A549 (cell line): ENCODE results near the gene GAS7.

ENCODE experiments used
- CEBPB ChIP-seq, 2 experiments: fragments of >200 bp in 1 of 2; sonication (Bioruptor Twin) in 1 of 2; formaldehyde crosslinking in 1 of 2; IDR thresholded peaks; 2 replicates each; pipeline ENCODE4 v1.6.1; 2012 to 2016
- FOSL2 ChIP-seq, 2 experiments: fragments of 450-650 bp in 1 of 2; fragments of >200 bp in 1 of 2; sonication (Bioruptor Twin) in 1 of 2; formaldehyde crosslinking; IDR thresholded peaks; 2 replicates each; pipeline versions ENCODE4 v1.5.0 to v1.6.1; 2016 to 2020; ENCODE audit warnings: mild to moderate bottlenecking in 1 of 2, moderate library complexity in 1 of 2
- HDAC2 ChIP-seq: fragments of 200-600 bp; sonication (generic); IDR thresholded peaks from 2 replicates; pipeline ENCODE4 v1.6.1; 2016
- JUNB ChIP-seq: fragments of >200 bp; sonication (Bioruptor Twin); formaldehyde crosslinking; IDR thresholded peaks from 2 replicates; pipeline ENCODE4 v1.6.1; 2016
- POLR2A ChIP-seq: IDR thresholded peaks from 2 replicates; pipeline ENCODE4 v1.6.1; 2012; ENCODE audit warnings: mild to moderate bottlenecking, low read length
- SMC3 ChIP-seq: fragments of >200 bp; sonication (Bioruptor Twin); formaldehyde crosslinking; IDR thresholded peaks from 3 replicates; pipeline ENCODE4 v1.6.1; 2018; ENCODE audit warnings: inconsistent platforms
- TF ChIP-seq, protein P1 (sequence below): fragments of >200 bp; sonication (Bioruptor Twin); formaldehyde crosslinking; IDR thresholded peaks from 3 replicates; pipeline ENCODE4 v1.5.1; 2016
- TF ChIP-seq, protein P2 (sequence below): fragments of 200-600 bp; sonication (generic); IDR thresholded peaks from 2 replicates; pipeline ENCODE4 v1.6.1; 2016; ENCODE audit warnings: antibody characterized with exemption, mild to moderate bottlenecking, moderate library complexity

DNA sequence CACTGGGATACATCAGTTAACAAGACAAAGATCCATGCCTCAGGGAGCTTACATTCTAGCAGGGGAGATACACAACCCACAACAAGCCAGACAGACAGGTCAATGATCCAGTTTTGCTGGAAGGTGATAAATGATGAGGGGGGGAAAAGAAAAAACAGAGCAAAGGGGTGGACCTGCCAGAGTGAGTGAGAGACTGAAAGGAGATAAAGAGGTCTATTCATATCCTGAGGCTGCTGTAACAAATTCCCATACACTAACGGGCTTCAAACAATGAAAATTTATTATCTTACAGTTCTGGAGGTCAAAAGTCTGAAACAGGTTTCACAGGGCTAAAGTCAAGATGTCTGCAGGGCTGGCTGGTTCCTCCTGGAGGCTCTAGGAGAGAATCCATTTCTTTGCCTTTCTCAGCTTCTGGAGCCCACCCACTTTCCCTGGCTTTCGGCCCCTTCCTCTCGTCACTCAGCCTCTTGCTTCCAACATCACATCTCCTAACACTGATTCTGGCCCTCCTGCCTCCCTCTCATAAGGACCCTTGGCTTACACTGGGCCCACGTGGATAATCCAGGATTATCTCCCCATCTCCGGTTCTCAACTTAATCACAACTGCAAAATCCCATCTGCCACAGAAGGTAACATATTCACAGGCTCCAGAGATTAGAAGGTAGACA is 81.5 kb downstream of the GAS7 start:
- TF ChIP-seq FOSL2 (IDR thresholded peaks at IDR 0.05) = no peak
- no peak for TF ChIP-seq FOSL2 (CRISPR knock-in tag; IDR thresholded peaks at IDR 0.05)
- no peak for TF ChIP-seq HDAC2
- TF ChIP-seq, protein P1, sequence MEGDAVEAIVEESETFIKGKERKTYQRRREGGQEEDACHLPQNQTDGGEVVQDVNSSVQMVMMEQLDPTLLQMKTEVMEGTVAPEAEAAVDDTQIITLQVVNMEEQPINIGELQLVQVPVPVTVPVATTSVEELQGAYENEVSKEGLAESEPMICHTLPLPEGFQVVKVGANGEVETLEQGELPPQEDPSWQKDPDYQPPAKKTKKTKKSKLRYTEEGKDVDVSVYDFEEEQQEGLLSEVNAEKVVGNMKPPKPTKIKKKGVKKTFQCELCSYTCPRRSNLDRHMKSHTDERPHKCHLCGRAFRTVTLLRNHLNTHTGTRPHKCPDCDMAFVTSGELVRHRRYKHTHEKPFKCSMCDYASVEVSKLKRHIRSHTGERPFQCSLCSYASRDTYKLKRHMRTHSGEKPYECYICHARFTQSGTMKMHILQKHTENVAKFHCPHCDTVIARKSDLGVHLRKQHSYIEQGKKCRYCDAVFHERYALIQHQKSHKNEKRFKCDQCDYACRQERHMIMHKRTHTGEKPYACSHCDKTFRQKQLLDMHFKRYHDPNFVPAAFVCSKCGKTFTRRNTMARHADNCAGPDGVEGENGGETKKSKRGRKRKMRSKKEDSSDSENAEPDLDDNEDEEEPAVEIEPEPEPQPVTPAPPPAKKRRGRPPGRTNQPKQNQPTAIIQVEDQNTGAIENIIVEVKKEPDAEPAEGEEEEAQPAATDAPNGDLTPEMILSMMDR = no peak
- TF ChIP-seq, protein P2, sequence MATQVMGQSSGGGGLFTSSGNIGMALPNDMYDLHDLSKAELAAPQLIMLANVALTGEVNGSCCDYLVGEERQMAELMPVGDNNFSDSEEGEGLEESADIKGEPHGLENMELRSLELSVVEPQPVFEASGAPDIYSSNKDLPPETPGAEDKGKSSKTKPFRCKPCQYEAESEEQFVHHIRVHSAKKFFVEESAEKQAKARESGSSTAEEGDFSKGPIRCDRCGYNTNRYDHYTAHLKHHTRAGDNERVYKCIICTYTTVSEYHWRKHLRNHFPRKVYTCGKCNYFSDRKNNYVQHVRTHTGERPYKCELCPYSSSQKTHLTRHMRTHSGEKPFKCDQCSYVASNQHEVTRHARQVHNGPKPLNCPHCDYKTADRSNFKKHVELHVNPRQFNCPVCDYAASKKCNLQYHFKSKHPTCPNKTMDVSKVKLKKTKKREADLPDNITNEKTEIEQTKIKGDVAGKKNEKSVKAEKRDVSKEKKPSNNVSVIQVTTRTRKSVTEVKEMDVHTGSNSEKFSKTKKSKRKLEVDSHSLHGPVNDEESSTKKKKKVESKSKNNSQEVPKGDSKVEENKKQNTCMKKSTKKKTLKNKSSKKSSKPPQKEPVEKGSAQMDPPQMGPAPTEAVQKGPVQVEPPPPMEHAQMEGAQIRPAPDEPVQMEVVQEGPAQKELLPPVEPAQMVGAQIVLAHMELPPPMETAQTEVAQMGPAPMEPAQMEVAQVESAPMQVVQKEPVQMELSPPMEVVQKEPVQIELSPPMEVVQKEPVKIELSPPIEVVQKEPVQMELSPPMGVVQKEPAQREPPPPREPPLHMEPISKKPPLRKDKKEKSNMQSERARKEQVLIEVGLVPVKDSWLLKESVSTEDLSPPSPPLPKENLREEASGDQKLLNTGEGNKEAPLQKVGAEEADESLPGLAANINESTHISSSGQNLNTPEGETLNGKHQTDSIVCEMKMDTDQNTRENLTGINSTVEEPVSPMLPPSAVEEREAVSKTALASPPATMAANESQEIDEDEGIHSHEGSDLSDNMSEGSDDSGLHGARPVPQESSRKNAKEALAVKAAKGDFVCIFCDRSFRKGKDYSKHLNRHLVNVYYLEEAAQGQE = no peak
- TF ChIP-seq JUNB = no peak
- no peak for TF ChIP-seq POLR2A
- TF ChIP-seq SMC3 = no peak
- no peak for TF ChIP-seq CEBPB (IDR thresholded peaks at IDR 0.05)
